ENCODE data around the gene SLC43A2.

Gene SLC43A2

DNA sequence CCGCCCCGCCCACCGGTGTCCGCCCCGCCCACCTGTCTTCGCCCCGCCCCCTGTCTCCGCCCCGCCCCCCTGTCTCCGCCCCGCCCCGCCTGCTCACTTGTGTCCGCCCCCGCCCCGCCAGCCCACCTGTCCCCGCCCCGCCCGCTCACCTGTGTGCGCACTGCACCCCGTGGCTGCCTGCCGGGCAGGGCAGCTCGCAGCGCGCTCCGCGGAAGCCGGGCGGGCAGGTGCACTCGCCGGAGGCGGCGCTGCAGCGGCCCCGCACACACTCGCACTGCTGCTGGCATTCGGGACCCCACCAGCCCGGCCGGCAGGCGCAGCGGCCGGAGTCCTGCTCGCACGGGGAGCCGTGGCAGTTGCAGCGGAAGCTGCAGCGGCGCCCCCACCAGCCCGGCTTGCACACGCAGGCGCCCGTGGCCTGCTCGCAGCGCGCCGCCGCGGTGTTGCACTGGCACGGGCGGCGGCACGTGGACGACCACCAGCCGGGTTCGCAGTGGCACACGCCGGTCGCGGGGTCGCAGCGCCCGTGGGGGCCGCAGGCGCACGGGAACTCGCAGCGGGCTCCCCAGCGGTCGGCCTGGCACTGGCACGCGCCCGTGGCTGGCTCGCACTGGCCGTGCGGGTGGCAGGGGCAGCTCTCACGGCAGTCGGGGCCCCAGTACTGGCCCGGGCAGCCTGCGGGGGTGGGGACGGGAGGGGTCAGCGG, 14.8 kb upstream of the SLC43A2 start:
- DNase-seq = peak; percentile 65

DNA sequence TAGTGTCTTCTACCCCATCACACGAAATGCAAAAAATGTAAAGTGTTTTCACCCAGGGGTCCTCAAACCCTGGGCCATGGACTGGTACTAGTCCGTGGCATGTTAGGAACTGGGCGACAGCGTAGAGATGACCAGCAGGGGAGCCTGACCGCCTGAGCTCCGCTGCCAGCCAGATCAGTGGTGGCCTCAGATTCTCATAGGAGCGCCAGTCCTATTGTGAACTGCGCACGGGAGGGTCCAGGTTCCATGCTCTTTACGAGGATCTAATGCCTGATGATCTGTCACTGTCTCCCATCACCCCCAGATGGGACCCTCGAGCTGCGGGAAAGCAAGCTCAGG, 12.4 kb upstream of the SLC43A2 start:
- DNase-seq = no peak

DNA sequence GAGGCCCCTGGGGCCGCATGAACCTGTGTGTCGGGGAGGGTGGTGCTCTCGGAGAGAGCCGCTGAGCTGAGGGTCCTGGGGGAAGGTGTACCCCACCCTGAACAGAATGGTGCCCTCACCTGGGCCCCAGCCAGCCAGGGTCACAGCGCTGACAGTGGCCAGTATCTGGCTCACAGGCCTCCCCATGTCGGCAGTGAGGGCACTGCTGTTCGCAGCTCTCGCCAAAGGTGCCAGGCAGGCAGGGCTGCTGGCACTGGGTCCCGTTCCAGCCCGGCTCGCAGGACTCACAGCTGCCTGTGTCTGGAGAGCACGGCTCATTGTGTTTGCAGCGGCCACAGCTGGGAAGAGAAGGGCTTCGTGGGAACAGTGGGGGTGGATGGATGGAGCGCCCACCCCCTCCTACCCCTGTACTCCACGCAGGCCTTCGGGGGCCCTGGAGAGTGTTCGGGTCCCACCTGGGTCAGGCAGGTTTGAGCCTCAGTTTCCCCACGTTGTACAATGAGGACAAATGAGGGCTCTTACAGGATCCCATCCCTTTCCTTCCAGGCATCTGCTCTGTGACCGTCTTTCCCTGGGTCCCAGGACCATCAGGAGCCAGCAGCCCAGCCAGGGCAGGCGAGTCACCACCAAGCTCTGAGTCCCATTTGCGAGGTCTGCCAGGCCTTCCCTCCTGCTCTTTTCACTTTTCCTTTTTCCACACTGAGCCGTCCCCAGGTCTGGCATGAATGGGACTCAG, 11.9 kb upstream of the SLC43A2 start:
- no peak for DNase-seq

DNA sequence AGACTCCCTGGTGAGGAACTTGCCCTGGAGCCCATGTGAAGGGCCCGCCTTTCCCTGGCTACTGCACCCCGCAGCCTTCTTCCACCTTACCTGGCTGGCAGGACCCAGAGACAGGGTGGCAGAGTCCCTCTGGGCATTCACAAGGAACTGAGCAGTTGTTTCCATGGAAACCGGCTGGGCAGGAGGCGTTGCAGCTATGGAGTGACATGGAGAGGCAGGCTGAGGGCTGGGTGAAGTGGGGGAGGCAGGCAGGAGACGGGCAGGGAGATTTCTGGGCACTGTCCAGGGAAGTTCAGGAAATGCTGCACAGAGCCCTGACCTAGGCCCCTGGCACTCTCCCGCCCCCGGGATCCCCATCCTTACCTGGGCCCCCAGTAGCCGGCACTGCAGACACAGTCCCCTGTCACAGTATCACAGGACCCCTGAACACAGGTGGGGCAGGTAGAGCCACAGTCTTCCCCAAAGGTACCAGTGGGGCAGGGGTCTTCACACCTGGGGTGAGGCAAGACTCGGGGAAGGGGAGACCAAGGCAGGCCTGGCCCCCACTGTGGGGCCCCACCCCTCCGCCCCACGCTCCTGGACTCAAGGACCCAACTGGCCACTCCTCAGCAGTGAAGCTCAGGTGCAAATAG, 11.0 kb upstream of the SLC43A2 start:
- DNase-seq = no peak

DNA sequence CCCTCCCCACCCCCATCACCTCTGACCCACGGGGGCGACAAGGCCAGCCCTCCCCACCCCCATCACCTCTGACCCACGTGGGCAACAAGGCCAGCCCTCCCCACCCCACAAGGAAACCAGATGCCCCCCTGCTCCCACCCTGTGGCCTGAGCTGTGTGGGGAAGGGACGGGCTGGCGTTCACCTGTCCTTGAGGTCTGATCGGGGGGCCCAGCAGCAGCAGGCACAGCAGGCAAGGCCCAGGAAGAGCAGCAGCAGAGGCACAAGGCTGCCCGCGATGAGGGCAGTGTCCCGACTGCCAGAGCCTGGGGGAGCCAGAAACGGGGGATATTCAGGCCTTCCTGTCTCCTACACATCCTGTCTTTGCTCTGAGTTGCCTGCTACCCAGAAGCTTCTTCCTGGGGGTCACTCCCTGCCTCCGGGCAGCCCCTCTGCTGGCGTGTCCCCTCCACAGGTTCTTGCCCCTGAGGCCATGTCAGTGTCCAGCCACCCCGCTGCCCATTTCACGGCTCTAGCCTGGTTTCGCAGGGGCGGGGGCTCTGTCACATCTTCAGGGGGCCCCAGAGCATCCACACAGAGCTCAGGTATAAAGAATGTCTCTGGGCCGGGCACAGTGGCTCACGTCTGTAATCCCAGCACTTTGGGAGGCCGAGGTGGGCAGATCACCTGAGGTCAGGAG, 10.1 kb upstream of the SLC43A2 start:
- DNase-seq = no peak

DNA sequence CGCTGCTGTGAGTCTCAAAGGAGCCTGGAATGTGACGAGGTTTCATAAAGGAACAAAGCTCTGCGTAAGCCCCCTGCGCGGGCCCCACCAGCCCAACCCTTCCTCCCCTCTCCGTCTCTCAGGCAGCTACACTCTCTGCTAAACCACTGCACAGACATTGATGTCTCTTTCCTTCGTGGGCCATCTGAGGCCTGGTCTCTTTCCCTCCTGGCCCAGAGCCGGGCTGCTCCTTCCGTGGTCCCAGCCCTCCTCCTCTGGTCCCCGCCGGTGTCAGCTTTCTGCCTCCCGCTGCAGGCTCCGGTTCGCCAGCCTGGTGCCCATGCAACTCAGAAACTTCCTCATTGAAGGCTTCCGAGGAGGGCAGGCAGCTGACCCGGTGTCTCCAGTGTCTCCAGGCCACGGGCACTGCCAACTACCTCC, 9.5 kb upstream of the SLC43A2 start:
- DNase-seq = no peak

DNA sequence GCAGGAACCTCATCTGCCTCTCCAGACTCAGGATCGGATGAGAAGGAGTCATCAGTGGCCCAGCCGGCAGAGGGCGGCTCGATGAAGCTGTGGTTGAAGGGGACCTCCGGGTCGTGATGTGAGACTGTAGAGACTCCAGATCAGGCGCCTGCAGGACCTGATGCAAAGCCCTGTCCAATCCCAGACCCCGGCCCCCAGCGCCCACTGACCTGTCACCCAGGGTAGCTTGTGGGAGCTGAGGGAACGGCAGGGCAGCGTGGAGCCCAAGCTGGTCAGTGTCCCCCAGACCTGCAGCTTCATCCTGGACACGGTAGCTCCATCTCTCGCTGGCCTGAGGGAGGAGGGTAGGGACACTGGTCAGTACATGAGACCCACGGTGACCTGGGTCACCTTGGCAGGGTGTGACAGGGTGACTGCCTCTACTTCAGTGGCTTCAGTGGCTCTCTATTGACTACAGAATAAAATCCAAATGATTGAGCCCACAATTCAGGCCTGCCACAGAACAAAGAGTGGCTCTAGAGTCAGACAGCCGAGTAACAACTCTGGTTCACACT, 8.2 kb upstream of the SLC43A2 start:
- DNase-seq = no peak

DNA sequence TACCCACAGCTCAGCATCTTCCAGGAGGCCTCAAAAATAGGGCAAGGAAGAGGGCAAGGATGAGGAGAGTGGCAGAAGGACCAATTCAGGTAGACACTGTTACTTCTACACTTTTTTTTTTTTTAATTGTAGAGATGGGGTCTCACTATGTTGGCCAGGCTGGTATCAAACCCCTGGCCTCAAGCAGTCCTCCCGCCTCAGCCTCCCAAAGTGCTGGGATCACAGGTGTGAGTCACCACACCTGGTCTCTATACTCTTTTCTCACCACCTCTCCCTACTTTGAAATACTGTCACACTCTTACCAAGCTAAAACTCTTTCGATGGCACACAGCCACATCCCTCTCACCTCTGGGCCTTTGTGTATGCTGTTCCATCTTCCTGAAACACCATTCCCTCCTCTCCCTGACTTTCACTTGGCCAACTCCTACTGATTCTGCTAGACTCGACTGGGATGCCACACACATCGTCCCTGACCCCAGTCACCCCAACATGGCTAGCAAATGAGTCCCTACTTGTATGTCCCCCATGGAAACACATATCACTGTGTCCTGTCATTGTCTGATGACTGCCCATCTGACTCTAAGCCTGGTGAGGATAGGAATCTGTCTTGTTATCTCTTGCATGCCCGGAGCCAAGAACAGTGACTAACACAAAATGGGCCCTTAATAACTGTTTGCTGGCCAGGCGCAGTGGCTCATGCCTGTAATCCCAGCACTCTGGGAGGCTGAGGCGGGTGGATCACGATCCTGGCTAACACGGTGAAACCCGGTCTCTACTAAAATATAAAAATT, 7.2 kb upstream of the SLC43A2 start:
- no peak for DNase-seq

DNA sequence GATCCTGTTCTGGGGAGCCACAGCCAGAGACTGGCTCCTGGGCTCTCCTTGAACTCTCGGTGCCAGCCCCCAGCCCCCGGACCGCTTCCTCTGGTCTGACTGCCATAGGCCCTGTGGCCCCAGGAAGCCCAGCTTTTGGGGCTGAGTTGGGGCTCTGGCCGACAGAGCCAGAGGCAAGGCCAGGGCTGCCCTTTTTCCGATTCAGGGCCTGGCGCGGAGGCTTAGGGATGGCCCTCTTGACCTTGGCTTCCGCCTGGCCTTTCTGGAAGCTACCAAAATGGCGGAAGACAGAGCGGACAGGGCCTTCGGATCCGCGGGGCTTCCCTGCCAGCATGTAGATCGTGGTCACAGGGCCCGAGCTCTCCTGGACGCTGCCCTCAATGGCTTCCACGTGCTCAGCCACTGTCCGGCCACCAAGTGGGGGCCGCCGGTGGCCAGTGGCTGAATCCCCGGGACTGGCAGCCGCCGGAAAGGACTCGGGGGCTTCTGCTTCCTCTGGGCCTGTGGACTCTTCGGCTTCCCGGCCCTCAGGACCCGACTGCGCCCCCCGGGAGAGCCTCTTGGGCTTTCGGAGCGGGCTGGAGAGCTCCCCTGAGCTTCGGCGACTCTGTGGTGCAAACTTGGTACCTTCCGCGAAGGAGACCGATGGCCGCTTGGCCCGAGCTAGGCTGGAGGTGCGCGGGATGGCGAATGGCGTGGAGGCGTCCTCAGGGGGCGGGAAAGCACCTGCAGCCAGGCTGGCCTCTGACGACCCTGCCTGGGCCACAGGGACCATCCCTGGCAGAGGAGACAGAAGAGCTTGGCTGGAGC, 6.4 kb upstream of the SLC43A2 start:
- DNase-seq = no peak

DNA sequence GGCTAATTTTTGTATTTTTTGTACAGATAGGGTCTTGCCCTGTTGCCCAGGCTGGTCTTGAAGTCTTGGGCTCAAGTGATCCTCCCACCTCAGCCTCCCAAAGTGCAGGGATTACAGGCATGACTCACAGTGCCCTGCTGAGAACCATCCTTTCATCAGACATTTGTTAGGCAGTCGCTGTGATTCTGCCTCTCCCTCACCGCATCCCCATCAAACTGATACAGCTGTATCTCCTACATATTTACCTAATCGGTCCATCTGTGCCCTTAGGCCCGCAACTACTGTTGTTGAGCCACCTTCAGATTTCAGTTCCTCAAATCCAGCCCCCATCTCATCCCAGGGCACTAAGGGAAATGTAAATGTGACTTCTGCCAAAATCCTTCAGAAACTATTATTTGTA, 2.0 kb upstream of the SLC43A2 start:
- no peak for DNase-seq

DNA sequence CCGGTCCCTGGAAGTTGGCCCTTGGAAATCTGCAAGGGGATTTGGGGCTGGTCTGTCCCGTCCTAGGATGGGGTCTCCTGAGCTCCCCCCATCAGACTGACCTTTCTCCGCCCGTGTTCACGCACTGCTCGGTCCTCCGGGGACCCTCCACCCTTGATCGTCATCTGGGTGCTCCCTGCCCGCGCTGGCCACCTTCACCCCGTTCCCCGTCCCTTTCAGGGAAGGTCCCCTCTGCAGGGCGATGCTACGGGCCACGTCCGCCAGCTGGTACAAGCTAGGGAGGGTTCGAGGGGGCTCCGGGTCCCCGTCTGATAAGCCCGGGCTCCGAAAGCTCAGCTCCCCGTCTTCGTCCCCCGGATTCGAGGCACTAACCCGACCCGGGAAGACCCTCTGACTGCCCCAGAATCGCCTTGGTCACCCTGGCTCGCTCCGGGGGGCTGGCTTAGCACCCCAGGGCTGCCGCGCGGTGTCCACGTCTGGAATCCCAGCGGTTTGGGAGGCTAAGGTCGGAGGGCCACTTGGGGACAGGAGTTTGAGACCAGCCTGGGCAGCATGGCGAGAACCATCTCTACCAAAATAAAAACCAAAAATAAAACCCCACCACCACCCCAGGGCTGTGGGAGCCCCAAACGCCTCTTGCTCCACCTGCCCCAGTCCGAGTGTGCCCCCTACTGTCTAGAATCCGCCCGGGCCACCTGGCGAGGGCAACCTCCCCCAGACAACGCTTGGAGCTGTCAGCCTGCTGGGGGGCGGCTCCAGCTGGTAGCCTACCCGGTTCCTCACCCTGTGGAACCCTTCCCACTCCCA, 1.1 kb upstream of the SLC43A2 start:
- no peak for DNase-seq

DNA sequence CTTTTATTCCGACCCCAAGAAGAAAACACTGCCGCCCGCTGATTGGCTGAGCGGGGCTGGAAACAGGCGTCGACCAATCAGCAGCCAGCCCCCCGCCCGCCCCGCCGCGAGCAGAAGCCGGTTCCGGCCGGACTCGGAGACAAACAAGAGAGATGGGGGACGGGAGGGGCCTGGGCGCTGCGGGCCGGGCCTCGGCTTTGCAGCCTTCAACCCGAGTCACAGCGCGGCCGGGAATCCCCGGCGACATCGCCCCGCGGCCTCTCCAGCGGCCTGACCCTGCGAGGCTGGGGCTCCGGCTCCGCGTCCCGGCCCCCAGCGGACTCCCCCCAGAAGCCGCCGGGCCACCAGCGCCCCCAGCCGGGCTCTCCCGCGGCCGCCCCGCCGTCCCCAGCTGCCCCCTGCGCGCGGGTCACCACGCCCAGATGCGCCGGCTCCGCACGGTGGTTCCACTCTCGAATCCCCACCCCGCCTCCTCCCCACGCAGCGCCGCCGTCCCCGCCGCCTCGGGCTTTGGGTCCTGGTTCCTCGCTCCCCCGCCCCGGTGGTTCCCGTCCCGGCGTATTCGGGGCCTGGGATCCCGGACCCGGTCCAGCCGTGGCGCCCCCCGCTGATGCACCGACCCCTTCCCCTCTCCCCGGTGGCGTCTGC, 346 bp upstream of the SLC43A2 start:
- DNase-seq = peak; percentile 86

DNA sequence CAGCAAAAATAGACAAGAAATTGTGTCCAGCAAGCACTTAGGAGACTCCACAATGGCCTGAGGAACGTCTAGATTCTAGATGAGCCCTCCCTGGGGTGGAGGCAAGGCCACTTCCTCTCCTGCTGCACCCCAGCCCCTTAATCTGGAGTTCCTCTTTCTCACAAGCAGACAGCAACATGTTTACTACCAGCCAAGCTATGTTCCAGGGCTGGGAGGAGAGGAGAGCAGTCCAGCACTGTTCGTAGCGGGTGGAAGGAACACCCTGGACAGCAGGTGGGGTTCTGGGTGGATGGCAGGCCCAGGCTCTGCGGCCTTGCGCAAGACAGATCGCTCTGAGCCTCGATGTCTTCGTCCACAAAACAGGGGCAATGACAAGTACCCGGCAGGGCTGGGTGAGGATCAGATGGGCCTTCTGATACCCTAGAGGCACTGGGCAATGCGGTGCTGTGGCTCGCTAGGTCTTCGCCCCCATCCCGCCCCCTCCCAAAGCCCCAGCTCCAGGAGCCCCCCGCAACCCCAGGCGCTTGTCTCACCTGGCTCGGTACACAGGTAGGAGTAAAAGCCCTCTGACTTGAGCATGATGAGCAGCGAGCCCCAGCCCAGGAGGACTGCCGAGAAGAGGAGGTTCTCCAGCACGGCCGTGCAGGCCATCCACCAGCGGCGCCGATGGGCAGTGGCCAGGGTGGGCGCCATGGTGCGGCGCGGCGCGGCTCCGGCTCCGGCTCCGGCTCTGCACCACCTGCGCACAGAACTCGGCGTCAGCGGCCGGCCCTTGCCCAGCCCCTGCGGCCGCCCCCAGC, 1.3 kb downstream of the SLC43A2 start:
- no peak for DNase-seq

DNA sequence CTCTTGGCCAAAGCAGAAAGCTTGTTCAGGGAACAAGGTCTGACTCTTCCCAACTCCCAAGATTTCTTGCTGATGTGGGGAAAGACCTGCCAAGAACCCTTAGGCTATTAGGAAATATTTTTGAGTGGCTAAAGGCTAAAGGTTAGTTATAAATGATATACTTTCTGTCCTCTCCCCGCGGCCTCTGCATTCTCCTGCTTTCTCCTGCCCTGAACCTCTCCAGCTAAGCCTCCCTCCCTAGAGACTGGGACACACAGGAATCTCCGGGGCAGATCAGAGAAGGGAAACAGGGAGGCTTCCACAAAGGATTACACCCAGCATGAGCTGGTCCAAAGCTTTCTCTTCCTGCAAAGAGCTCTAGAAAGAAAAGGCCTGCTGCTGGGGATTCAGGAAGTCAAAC, 2.3 kb downstream of the SLC43A2 start:
- no peak for DNase-seq

DNA sequence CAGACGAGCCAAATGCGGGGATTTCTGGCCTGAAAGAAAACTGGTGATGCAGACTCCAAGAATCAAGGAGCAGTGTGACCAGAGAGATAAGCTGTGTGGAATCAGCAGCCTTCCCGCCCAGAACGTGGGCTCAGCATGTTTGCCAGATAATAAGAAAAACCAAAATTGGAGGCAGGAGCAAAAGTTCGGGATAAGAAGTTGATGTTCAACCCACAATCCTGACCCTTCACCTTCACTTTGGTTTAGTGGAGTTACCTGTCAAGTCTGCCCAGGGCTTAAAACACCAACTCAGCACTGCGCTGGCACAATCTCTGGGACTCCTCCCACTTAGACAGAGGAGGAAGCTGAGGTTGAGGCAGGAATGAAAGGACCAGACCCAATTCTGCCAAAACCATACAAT, 3.1 kb downstream of the SLC43A2 start:
- no peak for DNase-seq

DNA sequence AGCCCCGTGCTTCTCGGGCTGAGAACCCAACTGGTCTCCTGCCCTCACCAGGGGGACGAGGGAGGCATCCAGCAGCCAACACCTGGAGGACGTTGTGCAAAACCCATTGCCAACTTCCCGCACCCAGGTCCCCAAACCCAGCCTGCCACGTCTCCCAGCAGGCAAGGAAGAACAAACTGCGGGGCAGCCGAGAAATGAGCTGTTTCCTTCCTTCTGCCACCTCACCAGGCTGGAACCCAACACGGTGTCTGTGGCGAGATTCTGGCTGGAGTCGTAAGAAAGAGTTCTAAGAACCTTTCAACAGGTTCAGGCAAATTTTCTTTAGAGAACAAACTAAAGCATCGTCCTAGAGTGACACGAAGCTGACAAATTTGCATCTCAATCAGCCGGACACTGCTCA, 3.6 kb downstream of the SLC43A2 start:
- no peak for DNase-seq

DNA sequence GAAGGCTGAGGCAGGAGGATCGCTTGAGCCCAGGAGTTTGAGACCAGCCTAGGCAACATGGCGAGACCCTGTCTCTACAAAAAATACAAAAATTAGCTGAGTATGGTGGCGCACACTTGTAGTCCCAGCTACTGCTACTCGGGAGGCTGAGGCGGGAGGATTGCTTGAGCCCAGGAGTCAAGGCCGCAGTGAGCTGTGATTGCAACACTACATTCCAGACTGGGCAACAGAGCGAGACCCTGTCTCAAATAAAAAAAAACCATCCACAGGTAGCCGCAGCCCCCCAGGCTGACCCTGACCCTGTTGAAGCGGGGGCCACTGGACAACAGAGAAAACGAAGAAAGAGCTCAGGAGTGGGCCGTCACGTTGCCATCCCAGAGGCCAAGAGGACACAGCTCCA, 4.0 kb downstream of the SLC43A2 start:
- no peak for DNase-seq

DNA sequence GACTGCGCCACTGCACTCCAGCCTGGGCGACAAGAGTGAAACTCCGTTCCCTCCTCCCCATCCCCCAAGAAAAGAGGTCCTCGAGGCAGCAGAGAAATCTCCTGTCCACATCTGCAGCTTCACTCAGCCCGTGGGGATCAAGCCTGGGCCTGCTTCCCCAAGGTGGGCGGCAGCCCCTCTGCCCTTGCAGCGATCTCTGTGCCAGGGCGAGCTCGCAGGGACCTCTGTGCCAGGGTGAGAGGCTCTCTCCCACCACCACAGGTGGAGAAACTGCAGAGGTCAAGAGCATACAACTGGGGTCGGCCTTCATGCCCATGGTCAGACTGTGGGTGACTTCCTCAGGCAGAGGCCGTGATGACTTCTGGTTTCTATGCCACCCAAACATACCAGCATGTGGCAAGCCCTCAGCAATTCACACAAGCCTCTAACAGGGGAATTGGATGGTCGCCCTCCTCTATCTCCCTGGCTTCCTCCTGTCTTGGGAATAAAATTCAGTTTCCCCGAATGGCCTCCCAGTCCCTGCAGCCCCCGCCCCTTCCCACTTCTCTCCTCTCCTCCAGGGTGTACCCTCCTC, 5.5 kb downstream of the SLC43A2 start:
- DNase-seq = no peak

All from NCI-H510A (cell line).